ENCODE measurements around the gene SLC7A8.

DNA sequence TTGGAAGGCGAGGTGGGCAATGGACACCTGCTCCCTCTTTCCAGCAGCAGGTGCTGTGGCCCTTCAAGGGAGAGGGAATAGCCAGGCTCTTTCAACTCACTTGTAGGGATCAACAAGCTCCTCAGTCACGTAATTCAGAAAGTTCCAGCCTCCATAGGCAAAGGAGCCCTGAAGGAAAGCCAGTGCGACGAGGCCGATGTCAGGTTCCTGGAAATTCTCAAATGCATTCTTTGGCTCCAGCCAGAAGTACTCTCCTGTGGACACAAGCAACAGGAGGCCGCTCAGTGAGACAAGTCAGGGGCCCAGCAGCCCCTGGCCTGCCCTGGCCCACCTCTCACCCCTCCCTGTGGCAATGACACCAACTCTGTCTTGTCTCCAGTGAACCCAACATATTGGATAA lies 43.1 kb downstream of the SLC7A8 start:
- TF ChIP-seq, protein P1, sequence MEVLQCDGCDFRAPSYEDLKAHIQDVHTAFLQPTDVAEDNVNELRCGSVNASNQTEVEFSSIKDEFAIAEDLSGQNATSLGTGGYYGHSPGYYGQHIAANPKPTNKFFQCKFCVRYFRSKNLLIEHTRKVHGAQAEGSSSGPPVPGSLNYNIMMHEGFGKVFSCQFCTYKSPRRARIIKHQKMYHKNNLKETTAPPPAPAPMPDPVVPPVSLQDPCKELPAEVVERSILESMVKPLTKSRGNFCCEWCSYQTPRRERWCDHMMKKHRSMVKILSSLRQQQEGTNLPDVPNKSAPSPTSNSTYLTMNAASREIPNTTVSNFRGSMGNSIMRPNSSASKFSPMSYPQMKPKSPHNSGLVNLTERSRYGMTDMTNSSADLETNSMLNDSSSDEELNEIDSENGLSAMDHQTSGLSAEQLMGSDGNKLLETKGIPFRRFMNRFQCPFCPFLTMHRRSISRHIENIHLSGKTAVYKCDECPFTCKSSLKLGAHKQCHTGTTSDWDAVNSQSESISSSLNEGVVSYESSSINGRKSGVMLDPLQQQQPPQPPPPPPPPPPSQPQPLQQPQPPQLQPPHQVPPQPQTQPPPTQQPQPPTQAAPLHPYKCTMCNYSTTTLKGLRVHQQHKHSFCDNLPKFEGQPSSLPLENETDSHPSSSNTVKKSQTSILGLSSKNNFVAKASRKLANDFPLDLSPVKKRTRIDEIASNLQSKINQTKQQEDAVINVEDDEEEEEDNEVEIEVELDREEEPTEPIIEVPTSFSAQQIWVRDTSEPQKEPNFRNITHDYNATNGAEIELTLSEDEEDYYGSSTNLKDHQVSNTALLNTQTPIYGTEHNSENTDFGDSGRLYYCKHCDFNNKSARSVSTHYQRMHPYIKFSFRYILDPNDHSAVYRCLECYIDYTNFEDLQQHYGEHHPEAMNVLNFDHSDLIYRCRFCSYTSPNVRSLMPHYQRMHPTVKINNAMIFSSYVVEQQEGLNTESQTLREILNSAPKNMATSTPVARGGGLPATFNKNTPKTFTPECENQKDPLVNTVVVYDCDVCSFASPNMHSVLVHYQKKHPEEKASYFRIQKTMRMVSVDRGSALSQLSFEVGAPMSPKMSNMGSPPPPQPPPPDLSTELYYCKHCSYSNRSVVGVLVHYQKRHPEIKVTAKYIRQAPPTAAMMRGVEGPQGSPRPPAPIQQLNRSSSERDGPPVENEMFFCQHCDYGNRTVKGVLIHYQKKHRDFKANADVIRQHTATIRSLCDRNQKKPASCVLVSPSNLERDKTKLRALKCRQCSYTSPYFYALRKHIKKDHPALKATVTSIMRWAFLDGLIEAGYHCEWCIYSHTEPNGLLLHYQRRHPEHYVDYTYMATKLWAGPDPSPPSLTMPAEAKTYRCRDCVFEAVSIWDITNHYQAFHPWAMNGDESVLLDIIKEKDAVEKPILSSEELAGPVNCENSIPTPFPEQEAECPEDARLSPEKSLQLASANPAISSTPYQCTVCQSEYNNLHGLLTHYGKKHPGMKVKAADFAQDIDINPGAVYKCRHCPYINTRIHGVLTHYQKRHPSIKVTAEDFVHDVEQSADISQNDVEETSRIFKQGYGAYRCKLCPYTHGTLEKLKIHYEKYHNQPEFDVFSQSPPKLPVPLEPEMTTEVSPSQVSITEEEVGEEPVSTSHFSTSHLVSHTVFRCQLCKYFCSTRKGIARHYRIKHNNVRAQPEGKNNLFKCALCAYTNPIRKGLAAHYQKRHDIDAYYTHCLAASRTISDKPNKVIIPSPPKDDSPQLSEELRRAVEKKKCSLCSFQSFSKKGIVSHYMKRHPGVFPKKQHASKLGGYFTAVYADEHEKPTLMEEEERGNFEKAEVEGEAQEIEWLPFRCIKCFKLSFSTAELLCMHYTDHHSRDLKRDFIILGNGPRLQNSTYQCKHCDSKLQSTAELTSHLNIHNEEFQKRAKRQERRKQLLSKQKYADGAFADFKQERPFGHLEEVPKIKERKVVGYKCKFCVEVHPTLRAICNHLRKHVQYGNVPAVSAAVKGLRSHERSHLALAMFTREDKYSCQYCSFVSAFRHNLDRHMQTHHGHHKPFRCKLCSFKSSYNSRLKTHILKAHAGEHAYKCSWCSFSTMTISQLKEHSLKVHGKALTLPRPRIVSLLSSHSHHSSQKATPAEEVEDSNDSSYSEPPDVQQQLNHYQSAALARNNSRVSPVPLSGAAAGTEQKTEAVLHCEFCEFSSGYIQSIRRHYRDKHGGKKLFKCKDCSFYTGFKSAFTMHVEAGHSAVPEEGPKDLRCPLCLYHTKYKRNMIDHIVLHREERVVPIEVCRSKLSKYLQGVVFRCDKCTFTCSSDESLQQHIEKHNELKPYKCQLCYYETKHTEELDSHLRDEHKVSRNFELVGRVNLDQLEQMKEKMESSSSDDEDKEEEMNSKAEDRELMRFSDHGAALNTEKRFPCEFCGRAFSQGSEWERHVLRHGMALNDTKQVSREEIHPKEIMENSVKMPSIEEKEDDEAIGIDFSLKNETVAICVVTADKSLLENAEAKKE (CRISPR knock-in tag; IDR thresholded peaks at IDR 0.05) = no peak
- TF ChIP-seq CTCF (conservative IDR thresholded peaks at IDR 0.05; ENCODE audit: low read depth in 2 of 2) = 0 out of 4 replicates have a peak, but pooled peaks of 1 of the 2 experiments have one; percentile 7
- no peak for TF ChIP-seq POLR2AphosphoS5 (IDR thresholded peaks at IDR 0.05; ENCODE audit: low read depth)
- no peak for TF ChIP-seq EZH2 (IDR thresholded peaks at IDR 0.05; ENCODE audit: low read depth, unreplicated experiment)
- TF ChIP-seq ZNF114 (CRISPR knock-in tag; IDR thresholded peaks at IDR 0.05) = no peak
- no peak for TF ChIP-seq CREB1 (CRISPR knock-in tag; IDR thresholded peaks at IDR 0.05; ENCODE audit: low read depth)
- TF ChIP-seq, protein P2, sequence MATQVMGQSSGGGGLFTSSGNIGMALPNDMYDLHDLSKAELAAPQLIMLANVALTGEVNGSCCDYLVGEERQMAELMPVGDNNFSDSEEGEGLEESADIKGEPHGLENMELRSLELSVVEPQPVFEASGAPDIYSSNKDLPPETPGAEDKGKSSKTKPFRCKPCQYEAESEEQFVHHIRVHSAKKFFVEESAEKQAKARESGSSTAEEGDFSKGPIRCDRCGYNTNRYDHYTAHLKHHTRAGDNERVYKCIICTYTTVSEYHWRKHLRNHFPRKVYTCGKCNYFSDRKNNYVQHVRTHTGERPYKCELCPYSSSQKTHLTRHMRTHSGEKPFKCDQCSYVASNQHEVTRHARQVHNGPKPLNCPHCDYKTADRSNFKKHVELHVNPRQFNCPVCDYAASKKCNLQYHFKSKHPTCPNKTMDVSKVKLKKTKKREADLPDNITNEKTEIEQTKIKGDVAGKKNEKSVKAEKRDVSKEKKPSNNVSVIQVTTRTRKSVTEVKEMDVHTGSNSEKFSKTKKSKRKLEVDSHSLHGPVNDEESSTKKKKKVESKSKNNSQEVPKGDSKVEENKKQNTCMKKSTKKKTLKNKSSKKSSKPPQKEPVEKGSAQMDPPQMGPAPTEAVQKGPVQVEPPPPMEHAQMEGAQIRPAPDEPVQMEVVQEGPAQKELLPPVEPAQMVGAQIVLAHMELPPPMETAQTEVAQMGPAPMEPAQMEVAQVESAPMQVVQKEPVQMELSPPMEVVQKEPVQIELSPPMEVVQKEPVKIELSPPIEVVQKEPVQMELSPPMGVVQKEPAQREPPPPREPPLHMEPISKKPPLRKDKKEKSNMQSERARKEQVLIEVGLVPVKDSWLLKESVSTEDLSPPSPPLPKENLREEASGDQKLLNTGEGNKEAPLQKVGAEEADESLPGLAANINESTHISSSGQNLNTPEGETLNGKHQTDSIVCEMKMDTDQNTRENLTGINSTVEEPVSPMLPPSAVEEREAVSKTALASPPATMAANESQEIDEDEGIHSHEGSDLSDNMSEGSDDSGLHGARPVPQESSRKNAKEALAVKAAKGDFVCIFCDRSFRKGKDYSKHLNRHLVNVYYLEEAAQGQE (IDR thresholded peaks at IDR 0.05; ENCODE audit: unreplicated experiment) = no peak
- no peak for TF ChIP-seq EZH2phosphoT487 (IDR thresholded peaks at IDR 0.05; ENCODE audit: unreplicated experiment)
